GM12878 (cell line): ENCODE results near the gene FNDC3A. TPM values are rescaled to one million over a fixed set of nuclear protein-coding genes. Genes with fewer than 3 reads are reported as not detected.

Source experiments
- ATF2 ChIP-seq: IDR thresholded peaks from 2 replicates; pipeline ENCODE4 v1.6.1; 2012; ENCODE audit warnings: low read length, inconsistent platforms
- CUX1 ChIP-seq: IDR thresholded peaks from 2 replicates; pipeline ENCODE4 v1.6.1; 2012; ENCODE audit warnings: improper control_type of control experiment, low read depth, low read length; ENCODE audit not compliant: insufficient replicate concordance
- NBN ChIP-seq: fragments of 450-650 bp; IDR thresholded peaks from 2 replicates; pipeline ENCODE4 v1.6.1; 2016
- NRF1 ChIP-seq: conservative IDR thresholded peaks from 2 replicates; pipeline ENCODE4 v1.6.1; 2011; ENCODE audit warnings: mild to moderate bottlenecking, low read depth, low read length, improper control_type of control experiment
- SP1 ChIP-seq: IDR thresholded peaks from one replicate; pipeline ENCODE4 v1.6.1; 2011; ENCODE audit warnings: low read depth, low read length
- STAT1 ChIP-seq: fragments of 450-650 bp; conservative IDR thresholded peaks from 2 replicates; pipeline ENCODE4 v1.6.1; 2014; ENCODE audit warnings: antibody characterized with exemption, mild to moderate bottlenecking
- TARDBP ChIP-seq: IDR thresholded peaks from 2 replicates; pipeline ENCODE4 v1.6.1; 2016; ENCODE audit warnings: borderline replicate concordance
- TCF3 ChIP-seq: IDR thresholded peaks from 2 replicates; pipeline ENCODE4 v1.6.1; 2012; ENCODE audit warnings: low read depth, mild to moderate bottlenecking, low read length, borderline replicate concordance; ENCODE audit not compliant: insufficient read depth
- polyA plus RNA-seq, 11 experiments: library from polyadenylated mRNA; depleted of rRNA in 4 of 11; unstranded in 6 of 11; stranded (reverse) in 5 of 11; fragments of >200 nt; fragmentation: Nextera tagmentation in 4 of 11; fragmentation: Illumina TruSeq in 1 of 11; extraction: Ambion mirVana in 4 of 11; extraction: Trizol in 1 of 11; gene quantifications; 1 replicate in 1 of 11; 2 replicates in 10 of 11; pipeline versions ENCODE4 v1.2.1 to v1.2.3, GENCODE V29; 2011 to 2016; ENCODE audit warnings: inconsistent platforms in 2 of 11, missing spikeins in 2 of 11, low read depth in 1 of 11
- total RNA-seq, 4 experiments: library from RNA; depleted of rRNA in 3 of 4; stranded (reverse); fragments of >200 nt in 3 of 4; fragmentation: Illumina TruSeq in 1 of 4; extraction: Trizol in 1 of 4; gene quantifications; 2 replicates each; pipeline versions ENCODE4 v1.2.1 to v1.2.3, GENCODE V29; 2013 to 2021

FNDC3A gene
- total and polyA plus RNA-seq, 10 of the 15 experiments (the other 5 are each of a cell fraction or from before 2014, with no cell fraction given): 6.3 to 46.4 (median 22.8) TPM

GRCh38 chr13:49125964-49126524 lies 150.3 kb downstream of the FNDC3A start (continued):
- TF ChIP-seq CUX1 (no peak), NBN (no peak), ATF2 (no peak), STAT1 (no peak), TARDBP (no peak), TCF3 (no peak), NRF1 (no peak), SP1 (no peak)
